ENCODE results near the gene ATP6V1G2. TPM values are rescaled to one million over a fixed set of nuclear protein-coding genes. Genes with fewer than 3 reads are reported as not detected.

Gene ATP6V1G2
- total and polyA plus RNA-seq, 2 of the 4 experiments (the other 2 are of a cell fraction), result 1.4 to 6.5 TPM

- no peak overlapping the region for H4K8ac ChIP-seq (ENCODE audit: low read depth in 2 of 2, low read length in 2 of 2)
- H3K36me3 ChIP-seq (ENCODE audit: control insufficient read depth, insufficient read depth, low read length), result peaks cover 52% of the 10 kb centered on the region
- 94% methylated on average over 3 of the region's 6 CpGs; no CpG with 5 or more reads in 1 of the 2 experiments for WGBS, 2 experiments (ENCODE audit: extremely low coverage in 2 of 2, insufficient read length in 1 of 2)
- in situ Hi-C loops (cut with MboI; ENCODE audit: low sequenced_read_pairs), result no loop called here
- H3K27me3 ChIP-seq (ENCODE audit: control insufficient read depth, insufficient read depth, low read length), result no peaks in the 10 kb centered on the region
- H3K56ac ChIP-seq (ENCODE audit: extremely low read depth, insufficient read depth, low read length), result no peak overlapping the region
- POLR2A ChIA-PET (ENCODE audit: unreplicated experiment), result no interaction called here
- no peak overlapping the region for H3K4ac ChIP-seq (ENCODE audit: low read depth, low read length)
- no peak overlapping the region for H3K14ac ChIP-seq (replicated peaks; ENCODE audit: low read depth, low read length)
- no peak overlapping the region for H3K27ac ChIP-seq (ENCODE audit: insufficient read depth, low read length)
- peaks cover 10% of the 10 kb centered on the region for H3K4me1 ChIP-seq (ENCODE audit: control insufficient read depth, insufficient read depth, low read length)
- H3K4me2 ChIP-seq (ENCODE audit: low read depth, low read length), result peak overlapping the region; percentile 29; the same call in 1 of the 2 replicates
- ATAC-seq (ENCODE audit: low read depth) (no peak), DNase-seq (no peak)
- 0 out of 2 replicates have a peak, but pooled peaks cover 6% of the 10 kb centered on the region for H3K9me1 ChIP-seq (ENCODE audit: insufficient read depth, low read length)
- H4K91ac ChIP-seq (ENCODE audit: insufficient read depth, low read depth, low read length), result no peak overlapping the region
- H2AK9ac ChIP-seq (replicated peaks; ENCODE audit: low read depth, low read length, poor library complexity), result no peak overlapping the region
- no peak overlapping the region for H2AK5ac ChIP-seq (ENCODE audit: low read depth, low read length)
- H2BK15ac ChIP-seq (ENCODE audit: low read depth, low read length), result no peak overlapping the region
- H3K4me3 ChIP-seq (ENCODE audit: insufficient read depth, low read depth, low read length), result no peak overlapping the region
- no TSS peak for BruUV-seq (replicated peaks)
- H4K20me1 ChIP-seq (ENCODE audit: insufficient read depth, low read length), result peaks cover 78% of the 10 kb centered on the region
- CTCF ChIA-PET, result interaction anchor here (1.0 to 1.2 kb wide), 2 partner anchors 44 to 46 kb away, joined by 3 to 4 read pairs; no protein-coding TSS in a partner anchor
- no peak overlapping the region for H2BK20ac ChIP-seq (ENCODE audit: low read depth, low read length)
- H3K79me1 ChIP-seq (ENCODE audit: low read depth in 1 of 2, low read length in 2 of 2), result peaks cover 28 to 73% of the 10 kb centered on the region in 2 experiments
- no peak overlapping the region for H2BK120ac ChIP-seq (ENCODE audit: low read depth, low read length)
- dilution Hi-C loops (cut with HindIII; ENCODE audit: low sequenced_read_pairs, unreplicated experiment), result no loop called here
- TF ChIP-seq MXI1 (IDR thresholded peaks at IDR 0.05; ENCODE audit: borderline replicate concordance, low read depth, low read length) (no peak), NFE2L2 (IDR thresholded peaks at IDR 0.05; ENCODE audit: low read depth, low read length) (no peak), SMC3 (IDR thresholded peaks at IDR 0.05; ENCODE audit: low read depth, low read length) (no peak), MAZ (IDR thresholded peaks at IDR 0.05; ENCODE audit: borderline replicate concordance, low read depth, low read length) (no peak), CHD1 (IDR thresholded peaks at IDR 0.05; ENCODE audit: low read depth, low read length) (no peak), RFX5 (IDR thresholded peaks at IDR 0.05; ENCODE audit: low read depth, low read length) (no peak), BHLHE40 (IDR thresholded peaks at IDR 0.05; ENCODE audit: low read depth, low read length) (no peak), RCOR1 (IDR thresholded peaks at IDR 0.05; ENCODE audit: insufficient replicate concordance, low read length) (no peak), CEBPB (IDR thresholded peaks at IDR 0.05; ENCODE audit: low read depth, low read length) (no peak), FOS (IDR thresholded peaks at IDR 0.05; ENCODE audit: low read depth, low read length) (no peak), RAD21 (IDR thresholded peaks at IDR 0.05; ENCODE audit: low read length) (no peak), POLR2A (IDR thresholded peaks at IDR 0.05; ENCODE audit: low read depth, low read length) (no peak), ELK1 (IDR thresholded peaks at IDR 0.05; ENCODE audit: borderline replicate concordance, low read depth, low read length) (no peak), MAFK (IDR thresholded peaks at IDR 0.05; ENCODE audit: low read depth, low read length) (no peak), USF2 (IDR thresholded peaks at IDR 0.05; ENCODE audit: low read depth, low read length) (no peak), CTCF (conservative IDR thresholded peaks at IDR 0.05; ENCODE audit: low read depth, low read length) (no peak)
- H3K9ac ChIP-seq (ENCODE audit: low read depth, low read length), result no peak overlapping the region
- no peak overlapping the region for H2AFZ ChIP-seq (replicated peaks; ENCODE audit: low read length, poor library complexity)
- no peak overlapping the region for H2BK5ac ChIP-seq (ENCODE audit: low read depth, low read length, poor library complexity, severe bottlenecking)
- intact Hi-C loops (cut with micrococcal nuclease), result no loop called here
- H3K23ac ChIP-seq (ENCODE audit: low read depth, low read length), result peak overlapping the region; percentile 50; the same call in 1 of the 2 replicates
- no peak overlapping the region for H4K5ac ChIP-seq (ENCODE audit: low read depth, low read length)
- no peak overlapping the region for H3K18ac ChIP-seq (ENCODE audit: low read depth, low read length)
- no peaks in the 10 kb centered on the region for H3K9me3 ChIP-seq (ENCODE audit: control insufficient read depth, insufficient read depth, low read length)
These were observed 7.5 kb downstream of the ATP6V1G2 start for GRCh38 chr6:31538805-31539400.
